ENCODE measurements around the gene PSMD2. TPM values are rescaled to one million over a fixed set of nuclear protein-coding genes. Genes with fewer than 3 reads are reported as not detected.

PSMD2 gene
- total RNA-seq, 1 experiment from 2014 or later = 359 TPM

DNA sequence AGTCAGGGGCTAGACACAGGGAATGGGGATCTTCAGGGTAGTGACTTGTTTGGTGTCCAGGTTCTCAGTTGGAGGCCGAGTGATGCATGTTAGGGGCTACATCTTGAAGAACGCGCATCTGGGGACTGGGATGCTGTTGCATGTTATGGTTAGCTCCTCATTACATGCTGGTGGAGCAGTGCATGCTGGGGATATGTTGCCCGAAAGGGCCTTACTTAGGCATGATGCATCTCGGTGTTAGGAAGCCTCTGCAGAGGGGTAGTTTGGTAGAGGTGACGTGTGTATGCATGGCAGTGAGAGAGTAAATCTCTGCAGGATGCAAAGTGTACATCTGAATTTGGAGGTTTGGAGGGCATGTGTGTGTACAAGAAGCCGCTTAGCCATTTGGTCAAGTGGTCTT lies 17.8 kb downstream of the PSMD2 start:
- Mint-ChIP-seq H3K27ac (peak overlapping the region; percentile 74), H3K4me3 (peak overlapping the region; percentile 72), H3K36me3 (peaks cover 35% of the 10 kb centered on the region), H3K9me3 (no peaks in the 10 kb centered on the region), H3K27me3 (ENCODE audit: low read depth) (no peaks in the 10 kb centered on the region), H3K4me1 (peaks cover 24% of the 10 kb centered on the region)
- no peak for TF ChIP-seq CREM (CRISPR knock-in tag; IDR thresholded peaks at IDR 0.05)
- no peak for ATAC-seq
- CTCF ChIA-PET = no interaction called here
- DNase-seq (ENCODE audit: low spot score) = no peak
- POLR2A ChIA-PET = interaction anchor here (1.1 kb wide), 1 partner anchor 88 kb away, joined by 3 read pairs; no protein-coding TSS in a partner anchor

DNA sequence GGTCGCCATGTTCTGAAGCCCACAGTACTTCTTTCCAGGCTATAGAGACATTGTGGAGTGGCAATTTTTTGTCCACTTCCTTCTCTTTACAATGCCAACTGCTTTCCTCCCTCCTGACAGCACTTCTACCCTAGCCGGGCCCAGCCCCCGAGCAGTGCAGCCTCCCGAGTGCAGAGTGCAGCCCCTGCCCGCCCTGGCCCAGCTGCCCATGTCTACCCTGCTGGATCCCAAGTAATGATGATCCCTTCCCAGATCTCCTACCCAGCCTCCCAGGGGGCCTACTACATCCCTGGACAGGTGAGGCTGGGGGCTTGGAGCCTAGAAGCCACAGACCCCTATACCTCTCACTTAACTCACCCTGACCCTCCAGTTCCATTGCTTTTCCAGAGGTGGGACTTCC lies 18.2 kb downstream of the PSMD2 start:
- ChIA-PET POLR2A (no interaction called here), CTCF (no interaction called here)
- no peaks in the 10 kb centered on the region for H3K27me3 Mint-ChIP-seq (ENCODE audit: low read depth)
- no peaks in the 10 kb centered on the region for H3K9me3 Mint-ChIP-seq
- peak overlapping the region; percentile 69; the same call in 1 of the 2 replicates for H3K27ac Mint-ChIP-seq
- peaks cover 24% of the 10 kb centered on the region for H3K4me1 Mint-ChIP-seq
- H3K4me3 Mint-ChIP-seq = peak overlapping the region; percentile 12; the same call in 1 of the 2 replicates
- TF ChIP-seq PRRX2 (CRISPR knock-in tag; IDR thresholded peaks at IDR 0.05) (no peak), KAT7 (CRISPR knock-in tag; IDR thresholded peaks at IDR 0.05; ENCODE audit: borderline replicate concordance) (no peak), FOXK1 (CRISPR knock-in tag; IDR thresholded peaks at IDR 0.05) (no peak), ZNF138 (CRISPR knock-in tag; conservative IDR thresholded peaks at IDR 0.05) (no peak), CREM (CRISPR knock-in tag; IDR thresholded peaks at IDR 0.05) (no peak), FOXP1 (CRISPR knock-in tag; IDR thresholded peaks at IDR 0.05; ENCODE audit: borderline replicate concordance) (no peak), ZNF317 (CRISPR knock-in tag; IDR thresholded peaks at IDR 0.05; ENCODE audit: borderline replicate concordance, low read depth) (no peak)
- TF ChIP-seq, protein P1, sequence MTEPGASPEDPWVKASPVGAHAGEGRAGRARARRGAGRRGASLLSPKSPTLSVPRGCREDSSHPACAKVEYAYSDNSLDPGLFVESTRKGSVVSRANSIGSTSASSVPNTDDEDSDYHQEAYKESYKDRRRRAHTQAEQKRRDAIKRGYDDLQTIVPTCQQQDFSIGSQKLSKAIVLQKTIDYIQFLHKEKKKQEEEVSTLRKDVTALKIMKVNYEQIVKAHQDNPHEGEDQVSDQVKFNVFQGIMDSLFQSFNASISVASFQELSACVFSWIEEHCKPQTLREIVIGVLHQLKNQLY (CRISPR knock-in tag; IDR thresholded peaks at IDR 0.05) = no peak
- TF ChIP-seq, protein P2, sequence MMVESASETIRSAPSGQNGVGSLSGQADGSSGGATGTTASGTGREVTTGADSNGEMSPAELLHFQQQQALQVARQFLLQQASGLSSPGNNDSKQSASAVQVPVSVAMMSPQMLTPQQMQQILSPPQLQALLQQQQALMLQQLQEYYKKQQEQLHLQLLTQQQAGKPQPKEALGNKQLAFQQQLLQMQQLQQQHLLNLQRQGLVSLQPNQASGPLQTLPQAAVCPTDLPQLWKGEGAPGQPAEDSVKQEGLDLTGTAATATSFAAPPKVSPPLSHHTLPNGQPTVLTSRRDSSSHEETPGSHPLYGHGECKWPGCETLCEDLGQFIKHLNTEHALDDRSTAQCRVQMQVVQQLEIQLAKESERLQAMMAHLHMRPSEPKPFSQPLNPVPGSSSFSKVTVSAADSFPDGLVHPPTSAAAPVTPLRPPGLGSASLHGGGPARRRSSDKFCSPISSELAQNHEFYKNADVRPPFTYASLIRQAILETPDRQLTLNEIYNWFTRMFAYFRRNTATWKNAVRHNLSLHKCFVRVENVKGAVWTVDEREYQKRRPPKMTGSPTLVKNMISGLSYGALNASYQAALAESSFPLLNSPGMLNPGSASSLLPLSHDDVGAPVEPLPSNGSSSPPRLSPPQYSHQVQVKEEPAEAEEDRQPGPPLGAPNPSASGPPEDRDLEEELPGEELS (CRISPR knock-in tag; IDR thresholded peaks at IDR 0.05) = no peak
- TF ChIP-seq, protein P3, sequence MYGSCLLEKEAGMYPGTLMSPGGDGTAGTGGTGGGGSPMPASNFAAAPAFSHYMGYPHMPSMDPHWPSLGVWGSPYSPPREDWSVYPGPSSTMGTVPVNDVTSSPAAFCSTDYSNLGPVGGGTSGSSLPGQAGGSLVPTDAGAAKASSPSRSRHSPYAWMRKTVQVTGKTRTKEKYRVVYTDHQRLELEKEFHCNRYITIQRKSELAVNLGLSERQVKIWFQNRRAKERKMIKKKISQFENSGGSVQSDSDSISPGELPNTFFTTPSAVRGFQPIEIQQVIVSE (CRISPR knock-in tag; IDR thresholded peaks at IDR 0.05; ENCODE audit: borderline replicate concordance) = no peak
- TF ChIP-seq, protein P4, sequence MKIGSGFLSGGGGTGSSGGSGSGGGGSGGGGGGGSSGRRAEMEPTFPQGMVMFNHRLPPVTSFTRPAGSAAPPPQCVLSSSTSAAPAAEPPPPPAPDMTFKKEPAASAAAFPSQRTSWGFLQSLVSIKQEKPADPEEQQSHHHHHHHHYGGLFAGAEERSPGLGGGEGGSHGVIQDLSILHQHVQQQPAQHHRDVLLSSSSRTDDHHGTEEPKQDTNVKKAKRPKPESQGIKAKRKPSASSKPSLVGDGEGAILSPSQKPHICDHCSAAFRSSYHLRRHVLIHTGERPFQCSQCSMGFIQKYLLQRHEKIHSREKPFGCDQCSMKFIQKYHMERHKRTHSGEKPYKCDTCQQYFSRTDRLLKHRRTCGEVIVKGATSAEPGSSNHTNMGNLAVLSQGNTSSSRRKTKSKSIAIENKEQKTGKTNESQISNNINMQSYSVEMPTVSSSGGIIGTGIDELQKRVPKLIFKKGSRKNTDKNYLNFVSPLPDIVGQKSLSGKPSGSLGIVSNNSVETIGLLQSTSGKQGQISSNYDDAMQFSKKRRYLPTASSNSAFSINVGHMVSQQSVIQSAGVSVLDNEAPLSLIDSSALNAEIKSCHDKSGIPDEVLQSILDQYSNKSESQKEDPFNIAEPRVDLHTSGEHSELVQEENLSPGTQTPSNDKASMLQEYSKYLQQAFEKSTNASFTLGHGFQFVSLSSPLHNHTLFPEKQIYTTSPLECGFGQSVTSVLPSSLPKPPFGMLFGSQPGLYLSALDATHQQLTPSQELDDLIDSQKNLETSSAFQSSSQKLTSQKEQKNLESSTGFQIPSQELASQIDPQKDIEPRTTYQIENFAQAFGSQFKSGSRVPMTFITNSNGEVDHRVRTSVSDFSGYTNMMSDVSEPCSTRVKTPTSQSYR (CRISPR knock-in tag; IDR thresholded peaks at IDR 0.05) = no peak
- no peak for ATAC-seq
- DNase-seq (ENCODE audit: low spot score) = no peak
- peaks cover 39% of the 10 kb centered on the region for H3K36me3 Mint-ChIP-seq

DNA sequence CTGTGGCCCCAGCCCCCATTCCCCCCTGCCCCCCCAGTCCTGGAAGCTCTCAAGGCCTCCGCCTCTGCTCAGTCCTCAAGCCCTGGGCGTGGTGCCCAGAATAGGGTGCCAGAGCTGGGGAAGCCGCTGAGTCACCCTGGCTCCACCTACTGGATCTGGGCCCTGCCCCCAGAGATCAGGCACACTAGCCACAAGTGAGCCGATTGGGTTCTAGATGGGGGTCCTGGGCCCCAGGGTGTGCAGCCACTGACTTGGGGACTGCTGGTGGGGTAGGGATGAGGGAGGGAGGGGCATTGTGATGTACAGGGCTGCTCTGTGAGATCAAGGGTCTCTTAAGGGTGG lies 21.0 kb downstream of the PSMD2 start:
- CTCF ChIA-PET = interaction anchor here (0.5 to 1.2 kb wide), 2 partner anchors 26 to 65 kb away, joined by 3 read pairs; no protein-coding TSS in a partner anchor
- TF ChIP-seq, protein P5, sequence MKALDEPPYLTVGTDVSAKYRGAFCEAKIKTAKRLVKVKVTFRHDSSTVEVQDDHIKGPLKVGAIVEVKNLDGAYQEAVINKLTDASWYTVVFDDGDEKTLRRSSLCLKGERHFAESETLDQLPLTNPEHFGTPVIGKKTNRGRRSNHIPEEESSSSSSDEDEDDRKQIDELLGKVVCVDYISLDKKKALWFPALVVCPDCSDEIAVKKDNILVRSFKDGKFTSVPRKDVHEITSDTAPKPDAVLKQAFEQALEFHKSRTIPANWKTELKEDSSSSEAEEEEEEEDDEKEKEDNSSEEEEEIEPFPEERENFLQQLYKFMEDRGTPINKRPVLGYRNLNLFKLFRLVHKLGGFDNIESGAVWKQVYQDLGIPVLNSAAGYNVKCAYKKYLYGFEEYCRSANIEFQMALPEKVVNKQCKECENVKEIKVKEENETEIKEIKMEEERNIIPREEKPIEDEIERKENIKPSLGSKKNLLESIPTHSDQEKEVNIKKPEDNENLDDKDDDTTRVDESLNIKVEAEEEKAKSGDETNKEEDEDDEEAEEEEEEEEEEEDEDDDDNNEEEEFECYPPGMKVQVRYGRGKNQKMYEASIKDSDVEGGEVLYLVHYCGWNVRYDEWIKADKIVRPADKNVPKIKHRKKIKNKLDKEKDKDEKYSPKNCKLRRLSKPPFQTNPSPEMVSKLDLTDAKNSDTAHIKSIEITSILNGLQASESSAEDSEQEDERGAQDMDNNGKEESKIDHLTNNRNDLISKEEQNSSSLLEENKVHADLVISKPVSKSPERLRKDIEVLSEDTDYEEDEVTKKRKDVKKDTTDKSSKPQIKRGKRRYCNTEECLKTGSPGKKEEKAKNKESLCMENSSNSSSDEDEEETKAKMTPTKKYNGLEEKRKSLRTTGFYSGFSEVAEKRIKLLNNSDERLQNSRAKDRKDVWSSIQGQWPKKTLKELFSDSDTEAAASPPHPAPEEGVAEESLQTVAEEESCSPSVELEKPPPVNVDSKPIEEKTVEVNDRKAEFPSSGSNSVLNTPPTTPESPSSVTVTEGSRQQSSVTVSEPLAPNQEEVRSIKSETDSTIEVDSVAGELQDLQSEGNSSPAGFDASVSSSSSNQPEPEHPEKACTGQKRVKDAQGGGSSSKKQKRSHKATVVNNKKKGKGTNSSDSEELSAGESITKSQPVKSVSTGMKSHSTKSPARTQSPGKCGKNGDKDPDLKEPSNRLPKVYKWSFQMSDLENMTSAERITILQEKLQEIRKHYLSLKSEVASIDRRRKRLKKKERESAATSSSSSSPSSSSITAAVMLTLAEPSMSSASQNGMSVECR (CRISPR knock-in tag; IDR thresholded peaks at IDR 0.05; ENCODE audit: borderline replicate concordance) = no peak
- TF ChIP-seq NFYB (CRISPR knock-in tag; conservative IDR thresholded peaks at IDR 0.05; ENCODE audit: low read depth) (no peak), FOXJ3 (CRISPR knock-in tag; IDR thresholded peaks at IDR 0.05; ENCODE audit: borderline replicate concordance) (no peak)
- TF ChIP-seq, protein P6, sequence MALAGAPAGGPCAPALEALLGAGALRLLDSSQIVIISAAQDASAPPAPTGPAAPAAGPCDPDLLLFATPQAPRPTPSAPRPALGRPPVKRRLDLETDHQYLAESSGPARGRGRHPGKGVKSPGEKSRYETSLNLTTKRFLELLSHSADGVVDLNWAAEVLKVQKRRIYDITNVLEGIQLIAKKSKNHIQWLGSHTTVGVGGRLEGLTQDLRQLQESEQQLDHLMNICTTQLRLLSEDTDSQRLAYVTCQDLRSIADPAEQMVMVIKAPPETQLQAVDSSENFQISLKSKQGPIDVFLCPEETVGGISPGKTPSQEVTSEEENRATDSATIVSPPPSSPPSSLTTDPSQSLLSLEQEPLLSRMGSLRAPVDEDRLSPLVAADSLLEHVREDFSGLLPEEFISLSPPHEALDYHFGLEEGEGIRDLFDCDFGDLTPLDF (CRISPR knock-in tag; IDR thresholded peaks at IDR 0.05) = no peak
- TF ChIP-seq, protein P7, sequence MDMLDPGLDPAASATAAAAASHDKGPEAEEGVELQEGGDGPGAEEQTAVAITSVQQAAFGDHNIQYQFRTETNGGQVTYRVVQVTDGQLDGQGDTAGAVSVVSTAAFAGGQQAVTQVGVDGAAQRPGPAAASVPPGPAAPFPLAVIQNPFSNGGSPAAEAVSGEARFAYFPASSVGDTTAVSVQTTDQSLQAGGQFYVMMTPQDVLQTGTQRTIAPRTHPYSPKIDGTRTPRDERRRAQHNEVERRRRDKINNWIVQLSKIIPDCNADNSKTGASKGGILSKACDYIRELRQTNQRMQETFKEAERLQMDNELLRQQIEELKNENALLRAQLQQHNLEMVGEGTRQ (CRISPR knock-in tag; IDR thresholded peaks at IDR 0.05) = no peak
- TF ChIP-seq, protein P8, sequence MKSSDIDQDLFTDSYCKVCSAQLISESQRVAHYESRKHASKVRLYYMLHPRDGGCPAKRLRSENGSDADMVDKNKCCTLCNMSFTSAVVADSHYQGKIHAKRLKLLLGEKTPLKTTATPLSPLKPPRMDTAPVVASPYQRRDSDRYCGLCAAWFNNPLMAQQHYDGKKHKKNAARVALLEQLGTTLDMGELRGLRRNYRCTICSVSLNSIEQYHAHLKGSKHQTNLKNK (CRISPR knock-in tag; IDR thresholded peaks at IDR 0.05) = no peak

More for the DNA sequence above, 21.0 kb downstream of the PSMD2 start:
- no peaks in the 10 kb centered on the region for H3K27me3 Mint-ChIP-seq (ENCODE audit: low read depth)
- no peak for DNase-seq (ENCODE audit: low spot score)
- H3K9me3 Mint-ChIP-seq = no peaks in the 10 kb centered on the region
- peaks cover 68% of the 10 kb centered on the region for H3K36me3 Mint-ChIP-seq
- peak; percentile 19; the same call in 1 of the 2 replicates for ATAC-seq
- H3K4me1 Mint-ChIP-seq = peaks cover 21% of the 10 kb centered on the region
- no peak overlapping the region for H3K27ac Mint-ChIP-seq
- POLR2A ChIA-PET = no interaction called here
- H3K4me3 Mint-ChIP-seq = no peak overlapping the region

All from WTC11 (cell line).